Keratinocyte (primary cell): ENCODE data around the gene SLC22A3.

Source experiments
- CTCF ChIP-seq, 3 experiments: IDR thresholded peaks in 1 of 3; conservative IDR thresholded peaks in 1 of 3; optimal IDR thresholded peaks in 1 of 3; 2 replicates in 2 of 3; 3 replicates in 1 of 3; pipeline versions ENCODE3 to v1.5.1; 2011; ENCODE audit warnings: low read length in 3 of 3, mild to moderate bottlenecking in 3 of 3, moderate library complexity in 2 of 3, control low read depth in 1 of 3, inconsistent platforms in 1 of 3; ENCODE audit not compliant: insufficient read depth in 2 of 3; ENCODE audit errors: extremely low read depth in 1 of 3
- EZH2 ChIP-seq: IDR thresholded peaks from one replicate; pipeline ENCODE4 v1.6.1; 2012; ENCODE audit warnings: inconsistent platforms, mild to moderate bottlenecking, low read length, moderate library complexity

DNA sequence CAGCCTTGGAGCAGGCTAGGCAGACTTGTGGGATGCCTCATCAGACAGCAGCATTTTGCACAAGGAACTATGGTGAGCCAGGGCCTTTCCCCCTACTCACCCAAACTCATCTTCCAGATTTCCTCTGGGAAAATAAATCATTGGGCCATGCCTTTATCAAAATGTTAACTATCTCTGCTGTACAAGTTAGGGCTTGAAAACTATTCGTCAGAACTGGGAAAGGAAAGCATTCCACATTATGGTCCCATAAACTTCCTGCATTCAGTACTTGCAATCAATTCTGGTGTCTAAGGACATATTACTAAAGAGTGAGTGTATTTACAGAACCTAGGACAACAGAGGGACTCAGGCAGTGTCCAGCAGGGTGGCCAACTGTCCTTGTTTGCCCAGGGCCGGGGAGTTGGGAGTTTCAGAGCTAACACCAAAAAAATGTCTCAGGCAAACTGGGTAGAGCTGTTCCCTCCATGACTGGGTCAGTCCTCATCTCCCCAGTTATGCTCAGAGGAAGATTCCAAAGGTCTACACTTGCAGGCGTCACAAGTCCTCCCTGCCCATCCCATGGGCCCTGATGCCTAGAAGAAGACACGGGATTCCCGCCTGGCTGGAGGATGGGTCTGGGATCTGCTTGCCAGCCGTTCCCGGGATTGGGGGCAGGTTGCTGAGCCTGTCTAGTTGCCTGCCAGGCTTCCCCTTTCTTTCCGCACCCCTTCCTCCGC is 72.2 kb downstream of the SLC22A3 start:
- TF ChIP-seq CTCF (optimal IDR thresholded peaks at IDR 0.05 in 1 of 3, IDR thresholded peaks at IDR 0.05 in 1 of 3, conservative IDR thresholded peaks at IDR 0.05 in 1 of 3; ENCODE audit: extremely low read depth in 1 of 3, insufficient read depth in 2 of 3, low read length in 3 of 3) (no peak), EZH2 (no peak)
